Hypothalamus (tissue), 51 donors: ENCODE data around the gene CBX2.
A peak's percentile ranks its signal among the peaks of the same experiment; 100 is the strongest.
"Not testable (repeated sequence)": the region's sequence is repeated elsewhere in the genome, so short reads cannot be mapped to it uniquely, and the experiment has no call there.

Experiments used
- DNase-seq, 51 donors: peaks; one replicate each; lab custom pipeline; 2025; lab: John Stamatoyannopoulos, UW

Gene CBX2

GRCh38 chr17:79742589-79742918 is 35.4 kb upstream of the CBX2 start:
- DNase-seq: no peak

GRCh38 chr17:79742951-79743476 is 34.9 kb upstream of the CBX2 start:
- no peak for DNase-seq

GRCh38 chr17:79743614-79744013 is 34.3 kb upstream of the CBX2 start:
- DNase-seq: no peak

GRCh38 chr17:79745641-79746105 is 32.3 kb upstream of the CBX2 start:
- no peak for DNase-seq

GRCh38 chr17:79746889-79747507 is 30.9 kb upstream of the CBX2 start:
- no peak for DNase-seq

GRCh38 chr17:79747508-79748294 is 30.2 kb upstream of the CBX2 start:
- DNase-seq: peak in 7 of 51 donors; percentile 13 to 48 (median 25)

GRCh38 chr17:79748295-79749099 is 29.5 kb upstream of the CBX2 start:
- no peak for DNase-seq

- DNase-seq: no peak
These were observed 28.7 kb upstream of the CBX2 start for GRCh38 chr17:79749156-79749815.

GRCh38 chr17:79749958-79750357 is 28.0 kb upstream of the CBX2 start:
- DNase-seq: no peak

GRCh38 chr17:79750650-79751545 is 27.1 kb upstream of the CBX2 start:
- no peak for DNase-seq

GRCh38 chr17:79752175-79752574 is 25.8 kb upstream of the CBX2 start:
- no peak for DNase-seq

- DNase-seq: no peak
These were observed 23.6 kb upstream of the CBX2 start for GRCh38 chr17:79754370-79754769.

- not testable (repeated sequence) for DNase-seq
These were observed 23.0 kb upstream of the CBX2 start for GRCh38 chr17:79754903-79755302.

- no peak for DNase-seq
These were observed 22.4 kb upstream of the CBX2 start for GRCh38 chr17:79755591-79755990.

GRCh38 chr17:79757140-79757745 is 20.7 kb upstream of the CBX2 start:
- DNase-seq: no peak

- no peak for DNase-seq
These were observed 19.7 kb upstream of the CBX2 start for GRCh38 chr17:79758271-79758670.

- no peak for DNase-seq
These were observed 17.6 kb upstream of the CBX2 start for GRCh38 chr17:79760197-79760906.

GRCh38 chr17:79761894-79762589 is 15.9 kb upstream of the CBX2 start:
- no peak for DNase-seq
